PC-9 (cell line): Measurements from ENCODE around the gene LRP1B. TPM values are rescaled to one million over a fixed set of nuclear protein-coding genes. Genes with fewer than 3 reads are reported as not detected.

ENCODE experiments used
- BruUV-seq: library from RNA; stranded (reverse); fragments of 400-500 nt; replicated peaks from 2 replicates; lab custom pipeline; 2021; lab: Mats Ljungman, UMichigan
- CTCF ChIA-PET: fragments of 300-600 bp; sonication (Branson Sonifier 250); formaldehyde crosslinking; loops from one replicate; lab custom pipeline; 2022; ENCODE audit warnings: antibody characterized with exemption; lab: Charles Lee
- POLR2A ChIA-PET: fragments of 300-600 bp; sonication (Branson Sonifier 250); formaldehyde crosslinking; loops from one replicate; lab custom pipeline; 2022; ENCODE audit warnings: antibody characterized with exemption; ENCODE audit not compliant: unreplicated experiment; lab: Charles Lee
- DNase-seq, 2 experiments: peaks; one replicate each; pipeline versions ENCODE4 v3.0.0 to v3.0.0-alpha.2; 2015 to 2022; ENCODE audit warnings: mixed read lengths in 1 of 2
- H2AFZ ChIP-seq: fragments of 200-600 bp; sonication (generic); 2 replicates; pipeline ENCODE4 v1.8.1; 2017; ENCODE audit warnings: antibody characterized with exemption
- H3F3A ChIP-seq: fragments of 200-600 bp; sonication (generic); 2 replicates; pipeline ENCODE4 v1.8.1; 2017; ENCODE audit warnings: antibody characterized with exemption, mild to moderate bottlenecking, low read depth; ENCODE audit not compliant: insufficient read depth
- H3K27ac ChIP-seq: fragments of 200-600 bp; sonication (generic); 2 replicates; pipeline ENCODE4 v1.6.1; 2016; ENCODE audit warnings: mixed run types
- H3K27me3 ChIP-seq: fragments of 200-600 bp; sonication (generic); 2 replicates; pipeline ENCODE4 v1.6.1; 2016; ENCODE audit warnings: low read depth, mixed run types; ENCODE audit not compliant: insufficient read depth
- H3K36me3 ChIP-seq: fragments of 200-600 bp; sonication (generic); 2 replicates; pipeline ENCODE4 v1.6.1; 2016; ENCODE audit warnings: low read depth, mixed run types
- H3K4me1 ChIP-seq: fragments of 200-600 bp; sonication (generic); replicated peaks from 2 replicates; pipeline ENCODE4 v1.6.1; 2016; ENCODE audit warnings: mixed run types; ENCODE audit not compliant: insufficient read depth
- H3K4me2 ChIP-seq: fragments of 200-600 bp; sonication (generic); 2 replicates; pipeline ENCODE4 v1.6.1; 2017; ENCODE audit warnings: mixed run types
- H3K4me3 ChIP-seq: fragments of 200-600 bp; sonication (generic); 2 replicates; pipeline ENCODE4 v1.6.1; 2016; ENCODE audit warnings: mixed run types
- H3K79me2 ChIP-seq: fragments of 200-600 bp; sonication (generic); 2 replicates; pipeline ENCODE4 v1.6.1; 2017; ENCODE audit warnings: low read depth, mixed run types
- H3K9me2 ChIP-seq: fragments of 200-600 bp; sonication (generic); 2 replicates; pipeline ENCODE4 v1.8.1; 2017; ENCODE audit warnings: mild to moderate bottlenecking; ENCODE audit not compliant: insufficient read depth
- H3K9me3 ChIP-seq: fragments of 200-600 bp; sonication (generic); 2 replicates; pipeline ENCODE4 v1.8.1; 2016; ENCODE audit warnings: low read depth; ENCODE audit not compliant: insufficient read depth
- H4K20me1 ChIP-seq: fragments of 200-600 bp; sonication (generic); 2 replicates; pipeline ENCODE4 v1.8.1; 2017; ENCODE audit not compliant: insufficient read depth
- CTCF ChIP-seq: fragments of 200-600 bp; sonication (generic); conservative IDR thresholded peaks from 2 replicates; pipeline ENCODE4 v1.6.1; 2017; ENCODE audit warnings: mixed run types, antibody characterized with exemption, mild to moderate bottlenecking, moderate library complexity
- EZH2 ChIP-seq: fragments of 200-600 bp; sonication (generic); IDR thresholded peaks from 2 replicates; pipeline ENCODE4 v1.8.0; 2017; ENCODE audit warnings: antibody characterized with exemption, low read depth
- intact Hi-C: fragments of 100-400 bp; cut with micrococcal nuclease; formaldehyde crosslinking; loops from one replicate; pipeline ENCODE4 v1.10.0; 2022; ENCODE audit not compliant: unreplicated experiment
- total RNA-seq: library from RNA; stranded (reverse); gene quantifications from 2 replicates; pipeline ENCODE4 v1.2.3, GENCODE V29; 2021

Gene LRP1B
- total RNA-seq, 1 experiment from 2014 or later: 1.7 TPM

- Histone ChIP-seq H2AFZ (no peak overlapping the region), H3K4me3 (no peak overlapping the region), H3F3A (no peaks in the 10 kb centered on the region), H3K27me3 (no peaks in the 10 kb centered on the region), H3K27ac (no peak overlapping the region), H3K4me2 (no peak overlapping the region), H3K36me3 (no peaks in the 10 kb centered on the region), H4K20me1 (no peaks in the 10 kb centered on the region), H3K4me1 (no peaks in the 10 kb centered on the region), H3K79me2 (no peaks in the 10 kb centered on the region), H3K9me2 (no peaks in the 10 kb centered on the region), H3K9me3 (no peaks in the 10 kb centered on the region)
- intact Hi-C loops: no loop called here
- no peak for DNase-seq
- CTCF ChIA-PET: no interaction called here
- TF ChIP-seq CTCF (no peak), EZH2 (no peak)
- BruUV-seq: no TSS peak
- POLR2A ChIA-PET: no interaction called here
These were observed 1676.1 kb downstream of the LRP1B start for GRCh38 chr2:140454717-140455116.

- H4K20me1 ChIP-seq: no peaks in the 10 kb centered on the region
- no peaks in the 10 kb centered on the region for H3K36me3 ChIP-seq
- H3K27ac ChIP-seq: no peak overlapping the region
- no peak overlapping the region for H3K4me3 ChIP-seq
- H3K4me2 ChIP-seq: no peak overlapping the region
- H2AFZ ChIP-seq: no peak overlapping the region
- DNase-seq: no peak
- no peaks in the 10 kb centered on the region for H3K4me1 ChIP-seq
- H3F3A ChIP-seq: no peaks in the 10 kb centered on the region
- POLR2A ChIA-PET: no interaction called here
- H3K9me2 ChIP-seq: no peaks in the 10 kb centered on the region
- H3K27me3 ChIP-seq: no peaks in the 10 kb centered on the region
- BruUV-seq: no TSS peak
- TF ChIP-seq EZH2 (no peak), CTCF (no peak)
- no peaks in the 10 kb centered on the region for H3K79me2 ChIP-seq
- CTCF ChIA-PET: no interaction called here
- intact Hi-C loops: no loop called here
- H3K9me3 ChIP-seq: no peaks in the 10 kb centered on the region
These were observed 1679.5 kb downstream of the LRP1B start for GRCh38 chr2:140451324-140451723.

- Histone ChIP-seq H3K79me2 (no peaks in the 10 kb centered on the region), H3K9me2 (no peaks in the 10 kb centered on the region), H3F3A (no peaks in the 10 kb centered on the region), H3K4me2 (no peak overlapping the region), H4K20me1 (no peaks in the 10 kb centered on the region), H3K36me3 (no peaks in the 10 kb centered on the region), H3K4me1 (no peaks in the 10 kb centered on the region), H3K27ac (no peak overlapping the region), H3K9me3 (no peaks in the 10 kb centered on the region), H3K4me3 (no peak overlapping the region), H3K27me3 (no peaks in the 10 kb centered on the region), H2AFZ (no peak overlapping the region)
- TF ChIP-seq EZH2: no peak
- TF ChIP-seq CTCF: no peak
- no TSS peak for BruUV-seq
- ChIA-PET POLR2A (no interaction called here), CTCF (no interaction called here)
- intact Hi-C loops: no loop called here
- DNase-seq: no peak
These were observed 1688.5 kb downstream of the LRP1B start for GRCh38 chr2:140442319-140442718.
